HepG2 (cell line): ENCODE measurements around the gene PHB1. TPM values are rescaled to one million over a fixed set of nuclear protein-coding genes. Genes with fewer than 3 reads are reported as not detected.

ENCODE experiments used
- ATAC-seq: fragments of 200-7000 bp; cut with Tn5 transposase; 3 replicates; pipeline ENCODE4 v1.9.1; 2020; ENCODE audit warnings: mild to moderate bottlenecking, moderate library complexity
- BruUV-seq: library from RNA; stranded (reverse); fragments of 400-500 nt; replicated peaks from 2 replicates; lab custom pipeline; 2021; lab: Mats Ljungman, UMichigan
- CTCF ChIA-PET: fragments of 300-600 bp; formaldehyde crosslinking; extraction: SDS; loops from one replicate; lab custom pipeline; 2021; ENCODE audit warnings: low total read pairs, inconsistent platforms, low intra/inter-chr PET ratio; lab: Yijun Ruan, JAX
- POLR2A ChIA-PET: fragments of 350-600 bp; sonication (Branson Sonifier 250); formaldehyde crosslinking; loops from one replicate; lab custom pipeline; 2020; ENCODE audit warnings: antibody characterized with exemption, inconsistent platforms; lab: Yijun Ruan, JAX
- DNase-seq: peaks from one replicate; pipeline ENCODE4 v3.0.0-alpha.2; 2015; ENCODE audit warnings: low spot score
- FAIRE-seq: peaks from 3 replicates; lab custom pipeline; 2011; peaks lifted over from hg19 to GRCh38; lab: Jason Lieb, UNC
- H2AFZ ChIP-seq: one replicate; pipeline ENCODE4 v1.6.1; 2011; ENCODE audit warnings: low read length, inconsistent platforms
- H3K27ac ChIP-seq: fragments of 300-600 bp; 3 replicates; pipeline ENCODE4 v1.8.0; 2011; ENCODE audit warnings: mixed run types, mild to moderate bottlenecking, mixed read lengths, low read length, inconsistent platforms; ENCODE audit not compliant: insufficient read depth; ENCODE audit errors: extremely low read length
- H3K27me3 ChIP-seq, 2 experiments: fragments of 200-600 bp in 1 of 2; 2 replicates in 1 of 2; 3 replicates in 1 of 2; pipeline versions ENCODE4 v1.6.0 to v1.8.0; 2011; ENCODE audit warnings: low read length in 2 of 2, mild to moderate bottlenecking in 2 of 2, moderate library complexity in 2 of 2, inconsistent platforms in 1 of 2; ENCODE audit not compliant: insufficient read depth in 2 of 2, control insufficient read depth in 1 of 2
- H3K36me3 ChIP-seq, 2 experiments: fragments of 200-600 bp in 1 of 2; replicated peaks in 1 of 2; 2 replicates in 1 of 2; 3 replicates in 1 of 2; pipeline versions ENCODE4 v1.5.1 to v1.8.0; 2011; ENCODE audit warnings: low read length in 2 of 2, inconsistent platforms in 1 of 2; ENCODE audit not compliant: insufficient read depth in 2 of 2, control insufficient read depth in 1 of 2
- H3K4me1 ChIP-seq: 2 replicates; pipeline ENCODE4 v1.5.1; 2012; ENCODE audit warnings: low read length, inconsistent platforms; ENCODE audit not compliant: insufficient read depth
- H3K4me2 ChIP-seq: 2 replicates; pipeline ENCODE4 v1.6.0; 2011; ENCODE audit warnings: low read depth, low read length, inconsistent platforms
- H3K4me3 ChIP-seq, 3 experiments: fragments of 200-600 bp in 1 of 3; sonication (generic), shearing (Covaris generic) in 1 of 3; replicated peaks in 1 of 3; 2 replicates each; pipeline ENCODE4 v1.5.1; 2011 to 2016; ENCODE audit warnings: low read length in 3 of 3, inconsistent platforms in 2 of 3, low read depth in 2 of 3, mild to moderate bottlenecking in 2 of 3, control low read depth in 1 of 3, mixed read lengths in 1 of 3; ENCODE audit not compliant: insufficient read depth in 1 of 3
- H3K79me2 ChIP-seq: one replicate; pipeline ENCODE4 v1.6.1; 2011; ENCODE audit warnings: low read length, inconsistent platforms; ENCODE audit not compliant: insufficient read depth
- H3K9ac ChIP-seq: 2 replicates; pipeline ENCODE4 v1.6.0; 2011; ENCODE audit warnings: mild to moderate bottlenecking, low read depth, low read length, inconsistent platforms; ENCODE audit not compliant: insufficient read depth
- H3K9me3 ChIP-seq: 2 replicates; pipeline ENCODE4 v1.5.1; 2012; ENCODE audit warnings: mild to moderate bottlenecking, low read length
- H4K20me1 ChIP-seq: 2 replicates; pipeline ENCODE4 v1.6.0; 2011; ENCODE audit warnings: inconsistent platforms, mild to moderate bottlenecking, low read length, moderate library complexity; ENCODE audit not compliant: insufficient read depth
- CEBPG ChIP-seq: IDR thresholded peaks from 2 replicates; pipeline ENCODE4 v1.6.1; 2016
- GLI4 ChIP-seq: sonication (generic); formaldehyde crosslinking; IDR thresholded peaks from 2 replicates; pipeline ENCODE4 v1.5.1; 2020; ENCODE audit warnings: missing genetic modification reagents, mild to moderate bottlenecking, moderate library complexity, borderline replicate concordance
- HBP1 ChIP-seq: IDR thresholded peaks from 2 replicates; pipeline ENCODE4 v1.6.1; 2016; ENCODE audit warnings: low read depth, control low read depth
- HMG20A ChIP-seq: IDR thresholded peaks from 2 replicates; pipeline ENCODE4 v1.6.1; 2016; ENCODE audit warnings: borderline replicate concordance
- KLF13 ChIP-seq: sonication (generic); formaldehyde crosslinking; IDR thresholded peaks from 2 replicates; pipeline ENCODE4 v1.4.0; 2020; ENCODE audit warnings: mild to moderate bottlenecking, missing genetic modification reagents
- KLF16 ChIP-seq, 2 experiments: sonication (generic) in 1 of 2; formaldehyde crosslinking in 1 of 2; IDR thresholded peaks; 2 replicates each; pipeline versions ENCODE4 v1.6.1 to v1.8.0; 2016 to 2023; ENCODE audit warnings: missing genetic modification reagents in 2 of 2, missing compliant biosample characterization in 1 of 2
- MAFG ChIP-seq: sonication (generic); formaldehyde crosslinking; IDR thresholded peaks from 2 replicates; pipeline ENCODE4 v1.5.1; 2020; ENCODE audit warnings: mild to moderate bottlenecking, missing genetic modification reagents
- NFIB ChIP-seq: sonication (generic); formaldehyde crosslinking; IDR thresholded peaks from 2 replicates; pipeline ENCODE4 v1.9.0; 2021; ENCODE audit warnings: missing genetic modification reagents, mild to moderate bottlenecking, borderline replicate concordance
- PRDM15 ChIP-seq: sonication (generic); formaldehyde crosslinking; IDR thresholded peaks from 2 replicates; pipeline ENCODE4 v1.4.0; 2020; ENCODE audit warnings: missing genetic modification reagents
- SKI ChIP-seq: fragments of 450-650 bp; IDR thresholded peaks from one replicate; pipeline ENCODE4 v1.6.1; 2018; ENCODE audit warnings: mild to moderate bottlenecking; ENCODE audit not compliant: partially characterized antibody
- ZBTB33 ChIP-seq: sonication (generic); formaldehyde crosslinking; IDR thresholded peaks from 2 replicates; pipeline ENCODE4 v1.4.0; 2020; ENCODE audit warnings: missing genetic modification reagents
- ZBTB42 ChIP-seq: sonication (generic); formaldehyde crosslinking; IDR thresholded peaks from 2 replicates; pipeline ENCODE4 v1.5.0; 2020; ENCODE audit warnings: mild to moderate bottlenecking, missing genetic modification reagents
- ZMYM4 ChIP-seq: sonication (generic); formaldehyde crosslinking; IDR thresholded peaks from 2 replicates; pipeline ENCODE4 v1.8.1; 2023; ENCODE audit warnings: mild to moderate bottlenecking, missing genetic modification reagents
- ZNF430 ChIP-seq: sonication (generic); formaldehyde crosslinking; IDR thresholded peaks from 2 replicates; pipeline ENCODE4 v1.9.0; 2021; ENCODE audit warnings: mild to moderate bottlenecking, missing genetic modification reagents
- ZNF614 ChIP-seq: IDR thresholded peaks from 2 replicates; pipeline ENCODE4 v1.6.1; 2018; ENCODE audit warnings: missing biosample characterization, missing genetic modification reagents, inconsistent platforms, borderline replicate concordance
- ZNF878 ChIP-seq: sonication (generic); formaldehyde crosslinking; IDR thresholded peaks from 2 replicates; pipeline ENCODE4 v1.8.1; 2023; ENCODE audit warnings: mild to moderate bottlenecking, missing genetic modification reagents, moderate library complexity
- WGBS: methylation state at CpG from one replicate; pipeline ENCODE4 v1.1.6; 2017; ENCODE audit warnings: low lambda C conversion rate; 5-methylcytosine and 5-hydroxymethylcytosine counted together
- in situ Hi-C: cut with HindIII; loops from 2 replicates; pipeline ENCODE4 v1.10.0; 2017; ENCODE audit warnings: low pct_unique_long_range_greater_than_20kb; ENCODE audit not compliant: extremely low pct_ligation_motif_present
- intact Hi-C: fragments of 100-400 bp; cut with micrococcal nuclease; formaldehyde crosslinking; loops from one replicate; pipeline ENCODE4 v1.10.0; 2022; ENCODE audit not compliant: unreplicated experiment
- polyA plus RNA-seq, 8 experiments: library from polyadenylated mRNA; depleted of rRNA in 3 of 8; stranded (reverse) in 7 of 8; unstranded in 1 of 8; fragments of >200 nt; fragmentation: Illumina TruSeq in 4 of 8; extraction: Trizol in 4 of 8; gene quantifications; 2 replicates each; pipeline versions ENCODE4 v1.2.1 to v1.2.3, GENCODE V29; 2011 to 2016; ENCODE audit warnings: low read depth in 4 of 8, missing spikeins in 1 of 8, mixed read lengths in 1 of 8; ENCODE audit not compliant: insufficient read depth in 1 of 8
- total RNA-seq, 5 experiments: library from RNA; depleted of rRNA; stranded (reverse); fragments of >200 nt; fragmentation: Illumina TruSeq; extraction: Trizol; gene quantifications; 2 replicates each; pipeline ENCODE4 v1.2.3, GENCODE V29; 2016; ENCODE audit warnings: low read depth in 1 of 5

Gene PHB1
- total and polyA plus RNA-seq, 2 of the 13 experiments (the other 11 are each of a cell fraction or from before 2014, with no cell fraction given) = 515 to 688 TPM

- FAIRE-seq (no peak), DNase-seq (no peak), ATAC-seq (no peak)
- ChIA-PET CTCF (no interaction called here), POLR2A (no interaction called here)
- Histone ChIP-seq H3K27me3 (peaks cover 23 to 85% of the 10 kb centered on the region in 2 experiments), H3K4me1 (peaks cover 10% of the 10 kb centered on the region), H3K4me2 (no peak overlapping the region), H4K20me1 (no peaks in the 10 kb centered on the region), H3K9me3 (peaks cover 8% of the 10 kb centered on the region; the same call in 1 of the 2 replicates), H3K36me3 (no peaks in the 10 kb centered on the region), H3K79me2 (no peaks in the 10 kb centered on the region), H3K4me3 (no peak overlapping the region), H3K27ac (no peak overlapping the region), H2AFZ (no peak overlapping the region), H3K9ac (no peak overlapping the region)
- no TSS peak for BruUV-seq
- 12% methylated on average over 2 of the region's 2 CpGs for WGBS
- in situ Hi-C loops (no loop called here), intact Hi-C loops (no loop called here)
- TF ChIP-seq CEBPG (no peak), ZMYM4 (CRISPR knock-in tag) (no peak), GLI4 (CRISPR knock-in tag) (no peak), HMG20A (CRISPR knock-in tag) (no peak), KLF16 (CRISPR knock-in tag; IDR thresholded peaks at IDR 0.05) (no peak), MAFG (CRISPR knock-in tag) (no peak), ZNF614 (CRISPR knock-in tag) (no peak), ZBTB33 (CRISPR knock-in tag) (no peak), HBP1 (CRISPR knock-in tag) (no peak), SKI (no peak), ZBTB42 (CRISPR knock-in tag) (no peak), KLF13 (CRISPR knock-in tag) (no peak), ZNF430 (CRISPR knock-in tag) (no peak), PRDM15 (CRISPR knock-in tag) (no peak), ZNF878 (CRISPR knock-in tag) (no peak), NFIB (CRISPR knock-in tag) (no peak)
These were observed 46.9 kb upstream of the PHB1 start for GRCh38 chr17:49461580-49461979.
